SK-N-SH (cell line): ENCODE data around the gene ADAMTS6. TPM values are rescaled to one million over a fixed set of nuclear protein-coding genes. Genes with fewer than 3 reads are reported as not detected.

Experiments
- CTCF ChIA-PET: fragments of 300-600, 350-600 bp; formaldehyde crosslinking; extraction: SDS; loops from one replicate; lab custom pipeline; 2021; lab: Yijun Ruan, JAX
- POLR2A ChIA-PET: fragments of 350-600 bp; sonication (Branson Sonifier 250); formaldehyde crosslinking; extraction: SDS; loops from one replicate; lab custom pipeline; 2020; ENCODE audit warnings: antibody characterized with exemption, inconsistent platforms; lab: Yijun Ruan, JAX
- DNase-seq: peaks from one replicate; pipeline ENCODE4 v3.0.0; 2012
- H2AFZ ChIP-seq: fragments of 200-600 bp; sonication (generic); 2 replicates; pipeline ENCODE4 v1.8.1; 2016; ENCODE audit warnings: antibody characterized with exemption, mild to moderate bottlenecking, low read depth
- H3F3A ChIP-seq: fragments of 200-600 bp; sonication (generic); replicated peaks from 2 replicates; pipeline ENCODE3; 2016; ENCODE audit warnings: antibody characterized with exemption, mild to moderate bottlenecking; ENCODE audit not compliant: insufficient read depth
- H3K27ac ChIP-seq, 2 experiments: fragments of 200-500 bp in 1 of 2; fragments of 200-600 bp in 1 of 2; sonication (Bioruptor generic) in 1 of 2; sonication (generic), shearing (Covaris generic) in 1 of 2; 2 replicates each; pipeline versions ENCODE4 v1.5.1 to v1.6.1; 2014 to 2016; ENCODE audit warnings: low read depth in 2 of 2, inconsistent platforms in 1 of 2, low read length in 1 of 2, mild to moderate bottlenecking in 1 of 2, mixed read lengths in 1 of 2
- H3K27me3 ChIP-seq: fragments of 200-600 bp; sonication (generic), shearing (Covaris generic); 2 replicates; pipeline ENCODE4 v1.6.1; 2016; ENCODE audit warnings: mixed run types; ENCODE audit not compliant: insufficient read depth
- H3K36me3 ChIP-seq, 2 experiments: fragments of 200-500 bp in 1 of 2; fragments of 200-600 bp in 1 of 2; sonication (Bioruptor generic) in 1 of 2; sonication (generic) in 1 of 2; replicated peaks in 1 of 2; 2 replicates each; pipeline versions ENCODE3 to v1.5.1; 2014 to 2016; ENCODE audit warnings: low read length in 1 of 2, mild to moderate bottlenecking in 1 of 2; ENCODE audit not compliant: insufficient read depth in 2 of 2, control insufficient read depth in 1 of 2
- H3K4me1 ChIP-seq, 2 experiments: fragments of 200-500 bp in 1 of 2; fragments of 200-600 bp in 1 of 2; sonication (Bioruptor generic) in 1 of 2; sonication (generic), shearing (Covaris generic) in 1 of 2; 2 replicates each; pipeline versions ENCODE4 v1.5.1 to v1.6.1; 2014 to 2016; ENCODE audit warnings: low read depth in 1 of 2, low read length in 1 of 2, mixed run types in 1 of 2; ENCODE audit not compliant: insufficient read depth in 2 of 2, control insufficient read depth in 1 of 2
- H3K4me2 ChIP-seq: fragments of 200-600 bp; sonication (generic), shearing (Covaris generic); 2 replicates; pipeline ENCODE4 v1.6.1; 2017; ENCODE audit warnings: mixed run types
- H3K4me3 ChIP-seq, 2 experiments: fragments of 200-500 bp in 1 of 2; fragments of 200-600 bp in 1 of 2; sonication (Bioruptor generic) in 1 of 2; sonication (generic), shearing (Covaris generic) in 1 of 2; 2 replicates each; pipeline versions ENCODE4 v1.5.1 to v1.8.1; 2014 to 2016; ENCODE audit warnings: low read depth in 2 of 2, inconsistent platforms in 1 of 2, low read length in 1 of 2, mild to moderate bottlenecking in 1 of 2, mixed read lengths in 1 of 2, moderate library complexity in 1 of 2
- H3K79me2 ChIP-seq: fragments of 200-600 bp; sonication (generic); 2 replicates; pipeline ENCODE4 v1.8.1; 2017; ENCODE audit warnings: mild to moderate bottlenecking; ENCODE audit not compliant: insufficient read depth
- H3K9ac ChIP-seq: fragments of 200-600 bp; sonication (generic); 2 replicates; pipeline ENCODE4 v1.6.1; 2017; ENCODE audit warnings: mixed run types
- H3K9me2 ChIP-seq: fragments of 200-600 bp; sonication (generic); 2 replicates; pipeline ENCODE4 v1.6.1; 2017; ENCODE audit warnings: mixed run types
- H3K9me3 ChIP-seq: fragments of 200-600 bp; sonication (generic); 2 replicates; pipeline ENCODE4 v1.6.1; 2017; ENCODE audit warnings: mixed run types, mild to moderate bottlenecking, moderate library complexity
- H4K20me1 ChIP-seq: fragments of 200-600 bp; sonication (generic); 2 replicates; pipeline ENCODE4 v1.6.1; 2017; ENCODE audit warnings: mild to moderate bottlenecking, mixed run types; ENCODE audit not compliant: insufficient read depth
- CHD2 ChIP-seq: fragments of 150-350 bp; IDR thresholded peaks from 2 replicates; pipeline ENCODE4 v1.6.1; 2018; ENCODE audit warnings: low read length; ENCODE audit not compliant: partially characterized antibody
- EP300 ChIP-seq, 2 experiments: IDR thresholded peaks; 2 replicates each; pipeline versions ENCODE4 v1.4.0 to v1.6.1; 2012; ENCODE audit warnings: borderline replicate concordance in 1 of 2, low read depth in 1 of 2, low read length in 1 of 2
- EZH2phosphoT487 ChIP-seq: fragments of 200-600 bp; sonication (generic); IDR thresholded peaks from 2 replicates; pipeline ENCODE4 v1.6.1; 2017; ENCODE audit warnings: low read depth, mixed run types, mild to moderate bottlenecking, antibody characterized with exemption, moderate library complexity, borderline replicate concordance
- FOXJ3 ChIP-seq: sonication (generic); formaldehyde crosslinking; IDR thresholded peaks from 2 replicates; pipeline ENCODE4 v1.5.1; 2020; ENCODE audit warnings: mild to moderate bottlenecking, missing genetic modification reagents
- GABPA ChIP-seq: IDR thresholded peaks from 2 replicates; pipeline ENCODE4 v1.4.0; 2012; ENCODE audit warnings: low read depth, mild to moderate bottlenecking
- JUND ChIP-seq: IDR thresholded peaks from 2 replicates; pipeline ENCODE4 v1.4.0; 2012
- MEF2A ChIP-seq: IDR thresholded peaks from 2 replicates; pipeline ENCODE4 v1.4.0; 2012; ENCODE audit warnings: low read depth, borderline replicate concordance
- MXI1 ChIP-seq: IDR thresholded peaks from 2 replicates; pipeline ENCODE4 v1.6.1; 2012; ENCODE audit warnings: mild to moderate bottlenecking, low read depth, low read length, improper control_type of control experiment
- NFIC ChIP-seq: IDR thresholded peaks from 2 replicates; pipeline ENCODE4 v1.4.0; 2012; ENCODE audit warnings: borderline replicate concordance
- NRF1 ChIP-seq: IDR thresholded peaks from 2 replicates; pipeline ENCODE4 v1.6.1; 2012; ENCODE audit warnings: low read depth, mild to moderate bottlenecking, low read length
- PBX3 ChIP-seq: IDR thresholded peaks from 2 replicates; pipeline ENCODE4; 2012
- SMC3 ChIP-seq: IDR thresholded peaks from 2 replicates; pipeline ENCODE4 v1.6.1; 2012; ENCODE audit warnings: low read depth, low read length, improper control_type of control experiment
- TAF1 ChIP-seq: IDR thresholded peaks from 2 replicates; pipeline ENCODE4 v1.6.1; 2012; ENCODE audit warnings: low read depth, mild to moderate bottlenecking, low read length, moderate library complexity, borderline replicate concordance
- WGBS: methylation state at CpG from one replicate; pipeline ENCODE4 v1.1.6; 2017; ENCODE audit warnings: low lambda C conversion rate; 5-methylcytosine and 5-hydroxymethylcytosine counted together
- polyA plus RNA-seq, 3 experiments: library from polyadenylated mRNA; depleted of rRNA; stranded (reverse); fragments of >200 nt; gene quantifications; 2 replicates each; pipeline ENCODE4 v1.2.3, GENCODE V29; 2012
- TF ChIP-seq, protein P1 (sequence below): IDR thresholded peaks from 2 replicates; pipeline ENCODE4 v1.4.0; 2012; ENCODE audit warnings: low read depth, borderline replicate concordance
- TF ChIP-seq, protein P2 (sequence below): IDR thresholded peaks from 2 replicates; pipeline ENCODE4 v1.6.1; 2012; ENCODE audit warnings: mild to moderate bottlenecking, low read depth, low read length, moderate library complexity
- TF ChIP-seq, protein P3 (sequence below): fragments of 150-350 bp; IDR thresholded peaks from 2 replicates; pipeline ENCODE4 v1.6.1; 2016; ENCODE audit warnings: mild to moderate bottlenecking, low read depth, low read length
- TF ChIP-seq, protein P4 (sequence below): fragments of 200-600 bp; sonication (generic); IDR thresholded peaks from 2 replicates; pipeline ENCODE4 v1.6.1; 2017; ENCODE audit warnings: antibody characterized with exemption, mild to moderate bottlenecking, moderate library complexity

Gene ADAMTS6
- polyA plus RNA-seq, 1 of the 3 experiments (the other 2 are of a cell fraction) = 15.0 TPM

DNA sequence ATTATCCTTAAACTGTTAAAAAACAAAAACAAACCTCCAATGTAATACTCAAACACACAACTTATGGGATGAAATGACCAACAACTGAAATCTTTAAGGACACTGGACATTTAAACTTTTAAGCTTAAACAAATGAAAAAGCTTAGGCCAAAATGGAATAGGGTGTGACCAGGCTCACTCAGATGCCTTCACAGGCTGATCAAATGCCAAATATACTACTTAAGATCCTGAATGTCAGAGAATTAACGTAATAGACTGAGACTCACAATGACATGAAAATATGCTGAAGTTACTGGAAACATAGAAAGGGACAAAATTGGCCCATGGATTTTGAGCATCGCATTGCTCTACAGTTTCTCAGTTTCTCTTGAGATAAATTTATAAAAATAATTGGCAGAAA is 286.8 kb downstream of the ADAMTS6 start:
- H3K9me2 ChIP-seq = no peaks in the 10 kb centered on the region
- H2AFZ ChIP-seq = no peak overlapping the region
- CTCF ChIA-PET = interaction anchor here (1.4 kb wide), 1 partner anchor 384 kb away, joined by 6 read pairs; no protein-coding TSS in a partner anchor
- POLR2A ChIA-PET = no interaction called here
- H3K27ac ChIP-seq = peak overlapping the region in 1 of 2 experiments; percentile 28; a peak in 1 of 4 replicates
- peaks cover 6 to 41% of the 10 kb centered on the region in 2 experiments for H3K36me3 ChIP-seq
- H3K9ac ChIP-seq = no peak overlapping the region
- peaks cover 47% of the 10 kb centered on the region; the same call in 1 of the 2 replicates for H3K79me2 ChIP-seq
- no peak overlapping the region for H3K4me3 ChIP-seq
- peaks cover 61% of the 10 kb centered on the region for H3F3A ChIP-seq
- 89% methylated on average over 2 of the region's 2 CpGs for WGBS
- no peaks in the 10 kb centered on the region for H4K20me1 ChIP-seq
- H3K9me3 ChIP-seq = no peaks in the 10 kb centered on the region
- H3K4me1 ChIP-seq = peaks cover 0 to 31% of the 10 kb centered on the region in 2 experiments; a peak in 3 of 4 replicates
- H3K4me2 ChIP-seq = no peak overlapping the region
- no peak for TF ChIP-seq FOXJ3 (CRISPR knock-in tag)
- no peak for TF ChIP-seq GABPA
- no peak for TF ChIP-seq PBX3
- no peak for TF ChIP-seq JUND
- TF ChIP-seq, protein P1, sequence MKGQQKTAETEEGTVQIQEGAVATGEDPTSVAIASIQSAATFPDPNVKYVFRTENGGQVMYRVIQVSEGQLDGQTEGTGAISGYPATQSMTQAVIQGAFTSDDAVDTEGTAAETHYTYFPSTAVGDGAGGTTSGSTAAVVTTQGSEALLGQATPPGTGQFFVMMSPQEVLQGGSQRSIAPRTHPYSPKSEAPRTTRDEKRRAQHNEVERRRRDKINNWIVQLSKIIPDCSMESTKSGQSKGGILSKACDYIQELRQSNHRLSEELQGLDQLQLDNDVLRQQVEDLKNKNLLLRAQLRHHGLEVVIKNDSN = no peak
- no peak for TF ChIP-seq NRF1
- H3K27me3 ChIP-seq = no peaks in the 10 kb centered on the region
- no peak for DNase-seq

DNA sequence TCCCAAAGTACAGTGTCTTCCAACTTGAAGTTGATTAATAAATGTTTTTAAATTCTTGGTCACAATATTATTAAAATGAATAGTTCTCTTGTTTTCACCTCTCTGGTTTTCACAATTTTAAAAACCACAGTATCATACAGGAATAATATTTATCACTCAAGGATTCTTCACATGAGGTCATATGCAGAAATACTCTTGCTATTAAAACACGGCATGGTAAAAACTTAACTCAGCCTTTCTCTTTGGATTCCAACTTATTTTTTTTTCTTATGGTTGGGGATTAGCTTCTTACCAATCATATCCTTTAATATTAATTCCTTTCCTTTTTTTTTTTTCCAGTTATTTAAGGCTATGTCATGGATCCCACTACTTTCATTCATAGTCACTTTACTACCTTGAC is 289.4 kb downstream of the ADAMTS6 start:
- Histone ChIP-seq H3K4me2 (no peak overlapping the region), H3K4me3 (no peak overlapping the region), H3F3A (peaks cover 50% of the 10 kb centered on the region), H3K36me3 (peaks cover 6 to 58% of the 10 kb centered on the region in 2 experiments), H3K27me3 (no peaks in the 10 kb centered on the region), H3K4me1 (peaks cover 0 to 27% of the 10 kb centered on the region in 2 experiments), H3K9me2 (no peaks in the 10 kb centered on the region), H3K9me3 (no peaks in the 10 kb centered on the region), H3K79me2 (peaks cover 54% of the 10 kb centered on the region; the same call in 1 of the 2 replicates), H3K9ac (peak overlapping the region; percentile 76; the same call in 1 of the 2 replicates), H2AFZ (no peak overlapping the region), H3K27ac (peak overlapping the region in 1 of 2 experiments; percentile 98; a peak in 2 of 4 replicates), H4K20me1 (no peaks in the 10 kb centered on the region)
- ChIA-PET CTCF (no interaction called here), POLR2A (no interaction called here)
- WGBS = 93% methylated on average over 1 of the region's 1 CpG
- no peak for DNase-seq
- TF ChIP-seq PBX3 = no peak
- no peak for TF ChIP-seq NFIC
- TF ChIP-seq, protein P2, sequence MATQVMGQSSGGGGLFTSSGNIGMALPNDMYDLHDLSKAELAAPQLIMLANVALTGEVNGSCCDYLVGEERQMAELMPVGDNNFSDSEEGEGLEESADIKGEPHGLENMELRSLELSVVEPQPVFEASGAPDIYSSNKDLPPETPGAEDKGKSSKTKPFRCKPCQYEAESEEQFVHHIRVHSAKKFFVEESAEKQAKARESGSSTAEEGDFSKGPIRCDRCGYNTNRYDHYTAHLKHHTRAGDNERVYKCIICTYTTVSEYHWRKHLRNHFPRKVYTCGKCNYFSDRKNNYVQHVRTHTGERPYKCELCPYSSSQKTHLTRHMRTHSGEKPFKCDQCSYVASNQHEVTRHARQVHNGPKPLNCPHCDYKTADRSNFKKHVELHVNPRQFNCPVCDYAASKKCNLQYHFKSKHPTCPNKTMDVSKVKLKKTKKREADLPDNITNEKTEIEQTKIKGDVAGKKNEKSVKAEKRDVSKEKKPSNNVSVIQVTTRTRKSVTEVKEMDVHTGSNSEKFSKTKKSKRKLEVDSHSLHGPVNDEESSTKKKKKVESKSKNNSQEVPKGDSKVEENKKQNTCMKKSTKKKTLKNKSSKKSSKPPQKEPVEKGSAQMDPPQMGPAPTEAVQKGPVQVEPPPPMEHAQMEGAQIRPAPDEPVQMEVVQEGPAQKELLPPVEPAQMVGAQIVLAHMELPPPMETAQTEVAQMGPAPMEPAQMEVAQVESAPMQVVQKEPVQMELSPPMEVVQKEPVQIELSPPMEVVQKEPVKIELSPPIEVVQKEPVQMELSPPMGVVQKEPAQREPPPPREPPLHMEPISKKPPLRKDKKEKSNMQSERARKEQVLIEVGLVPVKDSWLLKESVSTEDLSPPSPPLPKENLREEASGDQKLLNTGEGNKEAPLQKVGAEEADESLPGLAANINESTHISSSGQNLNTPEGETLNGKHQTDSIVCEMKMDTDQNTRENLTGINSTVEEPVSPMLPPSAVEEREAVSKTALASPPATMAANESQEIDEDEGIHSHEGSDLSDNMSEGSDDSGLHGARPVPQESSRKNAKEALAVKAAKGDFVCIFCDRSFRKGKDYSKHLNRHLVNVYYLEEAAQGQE = no peak
- TF ChIP-seq CHD2 = no peak
- no peak for TF ChIP-seq SMC3
- no peak for TF ChIP-seq NRF1
- no peak for TF ChIP-seq EP300 (IDR thresholded peaks at IDR 0.05; ENCODE audit: borderline replicate concordance in 1 of 2, low read depth in 1 of 2, low read length in 1 of 2)
- TF ChIP-seq, protein P3, sequence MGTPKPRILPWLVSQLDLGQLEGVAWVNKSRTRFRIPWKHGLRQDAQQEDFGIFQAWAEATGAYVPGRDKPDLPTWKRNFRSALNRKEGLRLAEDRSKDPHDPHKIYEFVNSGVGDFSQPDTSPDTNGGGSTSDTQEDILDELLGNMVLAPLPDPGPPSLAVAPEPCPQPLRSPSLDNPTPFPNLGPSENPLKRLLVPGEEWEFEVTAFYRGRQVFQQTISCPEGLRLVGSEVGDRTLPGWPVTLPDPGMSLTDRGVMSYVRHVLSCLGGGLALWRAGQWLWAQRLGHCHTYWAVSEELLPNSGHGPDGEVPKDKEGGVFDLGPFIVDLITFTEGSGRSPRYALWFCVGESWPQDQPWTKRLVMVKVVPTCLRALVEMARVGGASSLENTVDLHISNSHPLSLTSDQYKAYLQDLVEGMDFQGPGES = no peak
- TF ChIP-seq TAF1 = no peak
- TF ChIP-seq MXI1 = no peak
- TF ChIP-seq, protein P4, sequence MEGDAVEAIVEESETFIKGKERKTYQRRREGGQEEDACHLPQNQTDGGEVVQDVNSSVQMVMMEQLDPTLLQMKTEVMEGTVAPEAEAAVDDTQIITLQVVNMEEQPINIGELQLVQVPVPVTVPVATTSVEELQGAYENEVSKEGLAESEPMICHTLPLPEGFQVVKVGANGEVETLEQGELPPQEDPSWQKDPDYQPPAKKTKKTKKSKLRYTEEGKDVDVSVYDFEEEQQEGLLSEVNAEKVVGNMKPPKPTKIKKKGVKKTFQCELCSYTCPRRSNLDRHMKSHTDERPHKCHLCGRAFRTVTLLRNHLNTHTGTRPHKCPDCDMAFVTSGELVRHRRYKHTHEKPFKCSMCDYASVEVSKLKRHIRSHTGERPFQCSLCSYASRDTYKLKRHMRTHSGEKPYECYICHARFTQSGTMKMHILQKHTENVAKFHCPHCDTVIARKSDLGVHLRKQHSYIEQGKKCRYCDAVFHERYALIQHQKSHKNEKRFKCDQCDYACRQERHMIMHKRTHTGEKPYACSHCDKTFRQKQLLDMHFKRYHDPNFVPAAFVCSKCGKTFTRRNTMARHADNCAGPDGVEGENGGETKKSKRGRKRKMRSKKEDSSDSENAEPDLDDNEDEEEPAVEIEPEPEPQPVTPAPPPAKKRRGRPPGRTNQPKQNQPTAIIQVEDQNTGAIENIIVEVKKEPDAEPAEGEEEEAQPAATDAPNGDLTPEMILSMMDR = no peak
- TF ChIP-seq EZH2phosphoT487 = no peak
- no peak for TF ChIP-seq MEF2A
